ENCODE results near the gene CIZ1. TPM values are rescaled to one million over a fixed set of nuclear protein-coding genes. Genes with fewer than 3 reads are reported as not detected.

Gene CIZ1
- polyA plus RNA-seq, 1 of the 3 experiments (the other 2 are of a cell fraction), result 37.0 TPM

DNA sequence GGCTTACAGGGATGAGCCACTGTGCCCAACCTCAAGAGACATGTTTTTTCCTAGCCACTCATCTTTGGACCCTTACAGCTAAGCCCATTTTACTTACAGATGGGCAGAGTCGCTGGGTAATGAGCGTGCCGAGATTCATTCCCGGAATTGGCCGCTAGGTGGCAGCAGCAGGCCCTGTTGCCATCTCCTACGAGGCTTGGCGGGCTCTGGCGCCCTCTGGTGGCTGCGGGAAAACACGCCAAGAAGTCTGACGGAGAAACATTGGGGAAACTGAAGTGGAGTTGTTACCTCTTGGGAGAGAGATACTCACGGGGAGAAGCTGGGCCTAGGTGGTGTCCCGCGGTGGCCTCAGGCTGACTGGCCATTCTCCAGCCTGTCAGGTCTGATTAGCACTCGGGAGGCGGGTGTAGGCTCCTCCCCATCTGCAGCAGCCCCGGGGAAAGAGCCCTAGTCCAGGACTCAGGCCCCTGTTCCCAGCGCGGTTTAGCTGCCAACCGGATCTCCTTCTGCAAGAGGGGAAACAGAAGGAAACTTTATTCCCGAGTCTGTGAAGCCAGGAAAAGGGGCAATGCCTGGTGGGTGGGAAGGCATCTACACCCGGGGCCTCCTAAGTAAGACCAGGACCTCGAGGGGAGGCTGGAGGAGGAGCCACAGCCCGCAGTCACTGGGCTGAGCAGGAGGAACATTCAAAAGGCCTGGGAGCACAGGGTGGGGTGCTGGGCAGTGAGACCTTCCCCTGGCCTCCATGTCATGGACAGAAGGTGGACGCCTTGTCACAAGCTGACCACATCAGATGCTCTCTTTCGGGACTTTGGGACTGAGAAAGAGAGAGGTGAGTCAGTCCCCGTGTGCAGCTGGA, 73.5 kb downstream of the CIZ1 start (continued):
- 0 out of 2 replicates have a peak, but pooled peaks have one; percentile 40 for TF ChIP-seq FOXJ3 (CRISPR knock-in tag; IDR thresholded peaks at IDR 0.05)
- no peak for TF ChIP-seq NRF1 (IDR thresholded peaks at IDR 0.05; ENCODE audit: low read depth, low read length)
- TF ChIP-seq, protein P1, sequence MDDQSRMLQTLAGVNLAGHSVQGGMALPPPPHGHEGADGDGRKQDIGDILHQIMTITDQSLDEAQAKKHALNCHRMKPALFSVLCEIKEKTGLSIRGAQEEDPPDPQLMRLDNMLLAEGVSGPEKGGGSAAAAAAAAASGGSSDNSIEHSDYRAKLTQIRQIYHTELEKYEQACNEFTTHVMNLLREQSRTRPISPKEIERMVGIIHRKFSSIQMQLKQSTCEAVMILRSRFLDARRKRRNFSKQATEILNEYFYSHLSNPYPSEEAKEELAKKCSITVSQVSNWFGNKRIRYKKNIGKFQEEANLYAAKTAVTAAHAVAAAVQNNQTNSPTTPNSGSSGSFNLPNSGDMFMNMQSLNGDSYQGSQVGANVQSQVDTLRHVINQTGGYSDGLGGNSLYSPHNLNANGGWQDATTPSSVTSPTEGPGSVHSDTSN (IDR thresholded peaks at IDR 0.05), result no peak
- TF ChIP-seq, protein P2, sequence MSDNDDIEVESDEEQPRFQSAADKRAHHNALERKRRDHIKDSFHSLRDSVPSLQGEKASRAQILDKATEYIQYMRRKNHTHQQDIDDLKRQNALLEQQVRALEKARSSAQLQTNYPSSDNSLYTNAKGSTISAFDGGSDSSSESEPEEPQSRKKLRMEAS (IDR thresholded peaks at IDR 0.05; ENCODE audit: low read depth), result no peak
- TF ChIP-seq POLR2AphosphoS5 (IDR thresholded peaks at IDR 0.05; ENCODE audit: low read depth, low read length), result no peak
- TF ChIP-seq, protein P3, sequence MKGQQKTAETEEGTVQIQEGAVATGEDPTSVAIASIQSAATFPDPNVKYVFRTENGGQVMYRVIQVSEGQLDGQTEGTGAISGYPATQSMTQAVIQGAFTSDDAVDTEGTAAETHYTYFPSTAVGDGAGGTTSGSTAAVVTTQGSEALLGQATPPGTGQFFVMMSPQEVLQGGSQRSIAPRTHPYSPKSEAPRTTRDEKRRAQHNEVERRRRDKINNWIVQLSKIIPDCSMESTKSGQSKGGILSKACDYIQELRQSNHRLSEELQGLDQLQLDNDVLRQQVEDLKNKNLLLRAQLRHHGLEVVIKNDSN (IDR thresholded peaks at IDR 0.05; ENCODE audit: borderline replicate concordance, low read depth), result no peak
- no peak for TF ChIP-seq EP300 (IDR thresholded peaks at IDR 0.05; ENCODE audit: borderline replicate concordance in 1 of 2, low read depth in 1 of 2, low read length in 1 of 2)
- 0 out of 2 replicates have a peak, but pooled peaks have one; percentile 35 for TF ChIP-seq YY1 (IDR thresholded peaks at IDR 0.05; ENCODE audit: low read depth)
- no peak for TF ChIP-seq MEF2A (IDR thresholded peaks at IDR 0.05; ENCODE audit: borderline replicate concordance, low read depth)
- no peak for TF ChIP-seq RXRA (IDR thresholded peaks at IDR 0.05; ENCODE audit: borderline replicate concordance, low read depth)

DNA sequence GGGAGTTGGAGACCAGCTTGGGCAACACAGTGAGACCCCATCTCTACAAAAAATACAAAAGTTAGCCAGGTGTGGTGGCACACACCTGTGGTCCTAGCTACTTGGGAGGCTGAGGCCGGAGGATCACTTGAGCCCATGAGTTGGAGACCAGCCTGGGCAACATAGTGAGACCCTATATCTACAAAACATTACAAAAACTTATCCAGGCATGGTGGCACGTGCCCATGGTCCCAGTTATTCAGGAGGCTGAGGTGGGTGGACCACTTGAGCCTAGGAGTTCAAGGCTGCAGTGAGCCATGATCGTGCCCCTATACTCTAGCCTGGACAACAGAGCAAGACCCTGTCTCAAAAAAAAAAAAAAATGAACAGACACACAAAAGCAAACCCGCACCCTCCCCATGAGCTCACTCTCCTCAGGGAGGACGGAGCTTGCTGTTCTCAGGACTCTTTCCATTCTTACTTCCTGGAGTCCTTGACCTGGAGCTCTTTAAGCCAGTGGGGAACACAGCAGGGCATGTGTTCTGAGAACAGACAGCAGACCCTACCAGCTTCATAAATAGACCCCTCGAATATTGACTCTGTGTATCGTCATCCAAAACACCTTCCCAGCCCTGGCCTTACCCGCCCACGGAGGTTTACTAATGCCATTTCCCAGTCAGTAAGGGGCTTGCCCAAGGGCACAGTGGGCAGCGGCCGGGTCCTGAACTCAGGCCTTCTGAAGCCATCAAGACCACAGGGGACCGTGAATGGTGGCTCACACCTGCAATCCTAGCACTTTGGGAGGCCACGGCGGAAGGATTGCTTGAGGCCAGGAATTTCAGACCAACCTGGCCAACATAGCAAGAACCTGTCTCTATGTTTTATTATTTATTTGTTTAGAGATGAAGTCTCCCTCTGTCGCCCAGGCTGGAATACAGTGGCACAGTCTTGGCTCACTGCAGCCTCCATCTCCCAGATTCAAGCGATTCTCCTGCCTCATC, 75.0 kb downstream of the CIZ1 start:
- Histone ChIP-seq H3K4me2 (no peak overlapping the region), H3F3A (replicated peaks; ENCODE audit: insufficient read depth) (no peaks in the 10 kb centered on the region), H3K27me3 (ENCODE audit: insufficient read depth) (no peaks in the 10 kb centered on the region), H3K4me1 (ENCODE audit: control insufficient read depth in 1 of 2, insufficient read depth in 2 of 2, low read depth in 1 of 2, low read length in 1 of 2) (peaks cover 4 to 7% of the 10 kb centered on the region in 2 experiments; a peak in 1 of 4 replicates), H3K79me2 (ENCODE audit: insufficient read depth) (no peaks in the 10 kb centered on the region), H3K9me2 (no peaks in the 10 kb centered on the region), H3K36me3 (replicated peaks in 1 of 2; ENCODE audit: control insufficient read depth in 1 of 2, insufficient read depth in 2 of 2, low read length in 1 of 2) (peaks cover 0 to 5% of the 10 kb centered on the region in 2 experiments), H3K27ac (ENCODE audit: low read depth in 2 of 2, low read length in 1 of 2) (no peak overlapping the region), H3K9me3 (no peaks in the 10 kb centered on the region), H4K20me1 (ENCODE audit: insufficient read depth) (no peaks in the 10 kb centered on the region), H2AFZ (ENCODE audit: low read depth) (no peak overlapping the region), H3K4me3 (ENCODE audit: low read depth in 2 of 2, low read length in 1 of 2) (no peak overlapping the region), H3K9ac (no peak overlapping the region)
- 95% methylated on average over 9 of the region's 16 CpGs for WGBS (ENCODE audit: low lambda C conversion rate)
- ChIA-PET POLR2A (no interaction called here), CTCF (interaction anchor here (0.6 to 6.5 kb wide), 14 partner anchors 11 to 231 kb away, joined by 3 to 246 read pairs (median 10); partner anchors contain the start of genes EEIG1 and PTGES2)
- no peak for DNase-seq
- no peak for TF ChIP-seq TAF1 (IDR thresholded peaks at IDR 0.05; ENCODE audit: borderline replicate concordance, low read depth, low read length)
- TF ChIP-seq SIN3A (IDR thresholded peaks at IDR 0.05; ENCODE audit: borderline replicate concordance, low read depth, low read length), result no peak
- TF ChIP-seq NRF1 (IDR thresholded peaks at IDR 0.05; ENCODE audit: low read depth, low read length), result no peak
- TF ChIP-seq, protein P4, sequence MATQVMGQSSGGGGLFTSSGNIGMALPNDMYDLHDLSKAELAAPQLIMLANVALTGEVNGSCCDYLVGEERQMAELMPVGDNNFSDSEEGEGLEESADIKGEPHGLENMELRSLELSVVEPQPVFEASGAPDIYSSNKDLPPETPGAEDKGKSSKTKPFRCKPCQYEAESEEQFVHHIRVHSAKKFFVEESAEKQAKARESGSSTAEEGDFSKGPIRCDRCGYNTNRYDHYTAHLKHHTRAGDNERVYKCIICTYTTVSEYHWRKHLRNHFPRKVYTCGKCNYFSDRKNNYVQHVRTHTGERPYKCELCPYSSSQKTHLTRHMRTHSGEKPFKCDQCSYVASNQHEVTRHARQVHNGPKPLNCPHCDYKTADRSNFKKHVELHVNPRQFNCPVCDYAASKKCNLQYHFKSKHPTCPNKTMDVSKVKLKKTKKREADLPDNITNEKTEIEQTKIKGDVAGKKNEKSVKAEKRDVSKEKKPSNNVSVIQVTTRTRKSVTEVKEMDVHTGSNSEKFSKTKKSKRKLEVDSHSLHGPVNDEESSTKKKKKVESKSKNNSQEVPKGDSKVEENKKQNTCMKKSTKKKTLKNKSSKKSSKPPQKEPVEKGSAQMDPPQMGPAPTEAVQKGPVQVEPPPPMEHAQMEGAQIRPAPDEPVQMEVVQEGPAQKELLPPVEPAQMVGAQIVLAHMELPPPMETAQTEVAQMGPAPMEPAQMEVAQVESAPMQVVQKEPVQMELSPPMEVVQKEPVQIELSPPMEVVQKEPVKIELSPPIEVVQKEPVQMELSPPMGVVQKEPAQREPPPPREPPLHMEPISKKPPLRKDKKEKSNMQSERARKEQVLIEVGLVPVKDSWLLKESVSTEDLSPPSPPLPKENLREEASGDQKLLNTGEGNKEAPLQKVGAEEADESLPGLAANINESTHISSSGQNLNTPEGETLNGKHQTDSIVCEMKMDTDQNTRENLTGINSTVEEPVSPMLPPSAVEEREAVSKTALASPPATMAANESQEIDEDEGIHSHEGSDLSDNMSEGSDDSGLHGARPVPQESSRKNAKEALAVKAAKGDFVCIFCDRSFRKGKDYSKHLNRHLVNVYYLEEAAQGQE (IDR thresholded peaks at IDR 0.05; ENCODE audit: low read depth, low read length), result no peak
- TF ChIP-seq MXI1 (IDR thresholded peaks at IDR 0.05; ENCODE audit: low read depth, low read length), result no peak
- no peak for TF ChIP-seq JUND (IDR thresholded peaks at IDR 0.05)
- TF ChIP-seq ELF1 (IDR thresholded peaks at IDR 0.05), result no peak
- TF ChIP-seq, protein P5, sequence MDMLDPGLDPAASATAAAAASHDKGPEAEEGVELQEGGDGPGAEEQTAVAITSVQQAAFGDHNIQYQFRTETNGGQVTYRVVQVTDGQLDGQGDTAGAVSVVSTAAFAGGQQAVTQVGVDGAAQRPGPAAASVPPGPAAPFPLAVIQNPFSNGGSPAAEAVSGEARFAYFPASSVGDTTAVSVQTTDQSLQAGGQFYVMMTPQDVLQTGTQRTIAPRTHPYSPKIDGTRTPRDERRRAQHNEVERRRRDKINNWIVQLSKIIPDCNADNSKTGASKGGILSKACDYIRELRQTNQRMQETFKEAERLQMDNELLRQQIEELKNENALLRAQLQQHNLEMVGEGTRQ (IDR thresholded peaks at IDR 0.05; ENCODE audit: borderline replicate concordance, low read depth, low read length), result no peak
- no peak for TF ChIP-seq RFX5 (IDR thresholded peaks at IDR 0.05; ENCODE audit: low read length)
- no peak for TF ChIP-seq YY1 (IDR thresholded peaks at IDR 0.05; ENCODE audit: low read depth)
- no peak for TF ChIP-seq RCOR1 (IDR thresholded peaks at IDR 0.05; ENCODE audit: low read length)

Measured in SK-N-SH (cell line).